Prostate gland (tissue), 2 donors: ENCODE results near the gene LIMS4. TPM values are rescaled to one million over a fixed set of nuclear protein-coding genes. Genes with fewer than 3 reads are reported as not detected.
"Not testable (repeated sequence)": the region's sequence is repeated elsewhere in the genome, so short reads cannot be mapped to it uniquely, and the experiment has no call there.

Source experiments
- DNase-seq: peaks from one replicate; pipeline ENCODE4 v3.0.0-alpha.2; 2019; ENCODE audit warnings: low spot score
- H3K27ac ChIP-seq, 2 donors: fragments of 200-600 bp; sonication (generic); 2 replicates each; pipeline ENCODE4 v1.5.1; 2017 to 2019
- H3K27me3 ChIP-seq: fragments of 200-600 bp; sonication (generic); replicated peaks from 2 replicates; pipeline ENCODE4 v1.5.1; 2019; ENCODE audit not compliant: insufficient read depth
- H3K36me3 ChIP-seq, 2 donors: fragments of 200-600 bp; sonication (generic); 1 replicate in 1 of 2; 2 replicates in 1 of 2; pipeline versions ENCODE4 v1.5.1 to v1.8.1; 2017 to 2019
- H3K4me1 ChIP-seq: fragments of 200-600 bp; sonication (generic); replicated peaks from 2 replicates; pipeline ENCODE4 v1.5.1; 2019
- H3K4me3 ChIP-seq, 2 donors: fragments of 200-600 bp; sonication (generic); 2 replicates each; pipeline ENCODE4 v1.5.1; 2017 to 2019
- H3K9me3 ChIP-seq: fragments of 200-600 bp; sonication (generic); 2 replicates; pipeline ENCODE4 v1.5.1; 2017
- WGBS: methylation state at CpG from one replicate; pipeline ENCODE4 v1.1.5; 2018; 5-methylcytosine and 5-hydroxymethylcytosine counted together
- intact Hi-C: fragments of 100-400 bp; cut with DNase I; formaldehyde crosslinking; loops from one replicate; pipeline ENCODE4 v1.14.2; 2022
- total RNA-seq, 2 donors: library from RNA; depleted of rRNA; stranded (reverse); fragments of >200 nt; gene quantifications; one replicate each; pipeline ENCODE4 v1.1.0, GENCODE V29; 2016

LIMS4 gene
- total RNA-seq, 2 donors from 2014 or later: 10.8 TPM; not detected in 1

GRCh38 chr2:110473059-110473358, 393 bp upstream of the LIMS4 start:
- not testable (repeated sequence) for H3K4me3 ChIP-seq

GRCh38 chr2:110468921-110469320, 3.7 kb downstream of the LIMS4 start:
- H3K36me3 ChIP-seq, H3K4me3 ChIP-seq, H3K27ac ChIP-seq, intact Hi-C loops, H3K27me3 ChIP-seq, DNase-seq, H3K4me1 ChIP-seq, H3K9me3 ChIP-seq: not testable (repeated sequence)
- WGBS: no CpG with 5 or more reads among the region's 7 CpGs

More at GRCh38 chr2:110473059-110473358, 393 bp upstream of the LIMS4 start:
- H3K27me3 ChIP-seq, H3K4me1 ChIP-seq, H3K9me3 ChIP-seq, intact Hi-C loops, DNase-seq, H3K36me3 ChIP-seq, H3K27ac ChIP-seq: not testable (repeated sequence)
- no CpG with 5 or more reads among the region's 3 CpGs for WGBS

- H3K4me3 ChIP-seq, H3K4me1 ChIP-seq, H3K27ac ChIP-seq, H3K27me3 ChIP-seq, intact Hi-C loops, DNase-seq, H3K36me3 ChIP-seq, H3K9me3 ChIP-seq: not testable (repeated sequence)
- WGBS: no CpG with 5 or more reads among the region's 8 CpGs
These were observed 7.3 kb downstream of the LIMS4 start for GRCh38 chr2:110465312-110465711.

DNA sequence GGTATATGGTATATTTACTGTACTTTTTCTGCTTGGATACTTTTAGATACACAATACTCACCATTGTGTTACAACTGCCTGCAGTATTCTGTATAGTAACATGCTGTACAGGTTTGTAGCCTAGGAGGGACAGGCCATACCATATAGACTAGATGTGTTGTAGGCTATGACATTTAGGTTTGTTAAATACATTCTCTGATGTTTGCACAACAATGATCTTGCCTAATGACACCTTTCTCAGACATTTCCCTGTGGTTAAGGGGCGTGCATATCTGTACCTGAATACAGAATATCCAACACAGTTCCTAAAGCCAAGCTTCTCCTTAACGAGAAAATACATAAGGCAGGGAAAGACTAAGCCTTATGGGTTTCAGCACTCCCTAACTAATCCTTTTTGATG, 10.2 kb downstream of the LIMS4 start:
- H3K9me3 ChIP-seq, H3K27me3 ChIP-seq, DNase-seq, H3K36me3 ChIP-seq, H3K4me1 ChIP-seq, intact Hi-C loops, H3K27ac ChIP-seq, H3K4me3 ChIP-seq: not testable (repeated sequence)
- WGBS: no CpG with 5 or more reads among the region's 2 CpGs

- H3K27ac ChIP-seq, H3K36me3 ChIP-seq, DNase-seq, H3K9me3 ChIP-seq, H3K4me3 ChIP-seq, H3K27me3 ChIP-seq, H3K4me1 ChIP-seq, intact Hi-C loops: not testable (repeated sequence)
These were observed 12.3 kb downstream of the LIMS4 start for GRCh38 chr2:110460318-110460717.

- H3K27ac ChIP-seq, H3K36me3 ChIP-seq, intact Hi-C loops, H3K4me3 ChIP-seq, DNase-seq, H3K4me1 ChIP-seq, H3K9me3 ChIP-seq, H3K27me3 ChIP-seq: not testable (repeated sequence)
- no CpG with 5 or more reads among the region's 2 CpGs for WGBS
These were observed 15.4 kb downstream of the LIMS4 start for GRCh38 chr2:110457214-110457590.

DNA sequence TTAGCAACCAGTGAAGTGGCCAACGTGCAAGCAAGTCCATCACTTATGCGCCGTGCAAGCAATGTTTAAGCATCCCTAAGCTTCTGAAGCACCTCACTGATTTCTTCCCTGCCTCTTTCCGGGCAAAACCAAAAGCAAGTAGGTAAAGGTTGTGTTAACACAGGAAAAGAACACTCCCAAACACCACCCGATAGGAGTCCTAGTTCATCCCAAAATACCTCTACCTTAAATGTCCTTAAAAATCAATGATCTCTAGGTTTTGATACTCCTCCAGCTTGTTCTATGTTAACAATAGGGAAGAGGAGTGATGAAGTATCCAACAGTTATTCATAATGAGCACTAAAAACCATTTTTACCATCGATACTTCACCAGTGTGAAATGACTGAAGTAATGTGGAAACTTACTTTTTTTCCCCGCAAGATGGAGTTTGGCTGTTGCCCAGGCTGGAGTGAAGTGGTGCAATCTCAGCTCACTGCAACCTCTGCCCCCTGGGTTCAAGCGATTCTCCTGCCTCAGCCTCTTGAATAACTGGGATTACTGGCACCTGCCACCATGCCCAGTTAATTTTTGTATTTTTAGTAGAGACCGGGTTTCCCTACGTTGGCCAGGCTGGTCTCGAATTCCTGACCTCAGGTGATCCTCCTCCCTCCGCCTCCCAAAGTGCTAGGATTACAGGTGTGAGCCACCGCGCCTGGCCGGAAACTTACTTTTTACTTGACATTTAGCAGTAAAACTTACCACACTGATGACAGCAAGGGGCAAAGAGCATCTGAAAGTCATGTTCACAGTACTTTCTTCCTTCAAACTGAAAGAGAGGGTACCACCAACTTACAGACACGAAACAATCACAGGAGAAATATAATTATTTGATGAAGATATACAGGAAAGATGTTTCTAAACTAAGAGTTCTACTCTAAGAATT, 16.1 kb downstream of the LIMS4 start:
- H3K27ac ChIP-seq, H3K9me3 ChIP-seq, H3K27me3 ChIP-seq, intact Hi-C loops, H3K4me1 ChIP-seq, H3K4me3 ChIP-seq, DNase-seq, H3K36me3 ChIP-seq: not testable (repeated sequence)
- whole genome bisulfite sequencing: 83% methylated on average over 1 of the region's 16 CpGs

DNA sequence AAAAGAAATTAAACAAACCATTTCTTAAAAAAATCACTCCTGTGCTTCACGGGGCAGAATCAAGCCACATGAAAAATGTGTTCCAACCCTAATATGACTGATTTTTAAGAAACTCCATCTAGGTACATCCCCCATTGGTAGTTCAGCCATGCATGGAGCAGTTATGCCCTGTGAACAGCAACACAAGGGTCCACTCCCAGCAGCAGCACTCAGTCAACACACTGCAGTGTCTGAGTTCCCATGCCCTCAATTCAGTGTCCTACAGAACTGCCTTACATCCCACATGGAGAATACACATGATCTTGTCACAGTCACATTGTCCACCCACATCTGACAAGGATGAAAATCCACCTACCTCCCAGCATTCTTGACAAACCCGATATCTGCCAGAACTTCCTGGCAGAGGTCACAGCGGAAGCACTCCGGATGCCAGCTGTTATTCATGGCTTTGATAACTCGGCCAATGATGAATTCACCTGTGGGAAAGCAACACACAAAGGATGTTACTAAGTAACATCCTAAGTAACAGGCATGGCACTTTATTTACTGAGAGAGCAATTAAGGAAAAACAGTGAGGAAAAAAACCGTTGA, 17.4 kb downstream of the LIMS4 start:
- H3K4me1 ChIP-seq, H3K9me3 ChIP-seq, H3K27me3 ChIP-seq, intact Hi-C loops, H3K27ac ChIP-seq, H3K4me3 ChIP-seq, H3K36me3 ChIP-seq, DNase-seq: not testable (repeated sequence)
- no CpG with 5 or more reads among the region's 6 CpGs for WGBS

- no CpG with 5 or more reads among the region's 2 CpGs for WGBS
- H3K9me3 ChIP-seq, intact Hi-C loops, H3K36me3 ChIP-seq, H3K4me1 ChIP-seq, DNase-seq, H3K27me3 ChIP-seq, H3K4me3 ChIP-seq, H3K27ac ChIP-seq: not testable (repeated sequence)
These were observed 21.7 kb downstream of the LIMS4 start for GRCh38 chr2:110450951-110451350.

GRCh38 chr2:110449127-110449947, 23.3 kb downstream of the LIMS4 start:
- H3K9me3 ChIP-seq, DNase-seq, H3K36me3 ChIP-seq, H3K27me3 ChIP-seq, H3K27ac ChIP-seq, H3K4me3 ChIP-seq, H3K4me1 ChIP-seq, intact Hi-C loops: not testable (repeated sequence)
- WGBS: no CpG with 5 or more reads among the region's 7 CpGs

- H3K4me3 ChIP-seq, H3K27me3 ChIP-seq, intact Hi-C loops, H3K9me3 ChIP-seq, DNase-seq, H3K36me3 ChIP-seq, H3K4me1 ChIP-seq, H3K27ac ChIP-seq: not testable (repeated sequence)
- WGBS: no CpG with 5 or more reads among the region's 2 CpGs
These were observed 26.0 kb downstream of the LIMS4 start for GRCh38 chr2:110446644-110447043.

DNA sequence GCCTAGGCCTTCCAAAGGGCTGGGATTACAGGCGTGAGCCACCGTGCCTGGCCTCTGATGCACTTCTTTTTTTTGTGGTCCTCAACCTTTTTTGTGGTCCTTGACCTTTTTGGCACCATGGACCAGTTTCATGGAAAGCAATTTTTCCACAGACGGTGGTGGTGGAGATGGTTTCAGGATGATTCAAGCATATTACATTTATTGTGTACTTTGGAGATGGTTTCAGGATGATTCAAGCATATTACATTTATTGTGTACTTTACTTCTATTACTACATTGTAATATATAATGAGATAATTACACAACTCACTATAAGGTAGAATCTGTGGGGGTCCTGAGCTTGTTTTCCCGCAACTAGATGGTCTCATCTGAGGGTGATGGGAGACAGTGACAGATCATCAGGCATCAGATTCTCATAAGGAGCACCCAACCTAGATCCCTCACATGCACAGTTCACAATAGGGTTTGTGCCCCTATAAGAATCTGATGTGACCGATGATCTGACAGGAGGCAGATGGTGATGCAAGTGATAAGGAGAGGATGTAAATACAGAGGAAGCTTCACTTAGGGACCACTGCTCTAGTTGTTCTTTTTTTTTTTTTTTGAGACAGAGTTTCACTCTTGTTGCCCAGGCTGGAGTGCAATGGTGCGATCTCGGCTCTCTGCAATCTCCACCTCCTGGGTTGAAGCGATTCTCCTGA, 29.2 kb downstream of the LIMS4 start:
- H3K27me3 ChIP-seq, H3K4me3 ChIP-seq, DNase-seq, intact Hi-C loops, H3K9me3 ChIP-seq, H3K27ac ChIP-seq, H3K36me3 ChIP-seq, H3K4me1 ChIP-seq: not testable (repeated sequence)
- WGBS: no CpG with 5 or more reads among the region's 8 CpGs
